ENCODE results near the gene MED13L. TPM values are rescaled to one million over a fixed set of nuclear protein-coding genes. Genes with fewer than 3 reads are reported as not detected.
A peak's percentile ranks its signal among the peaks of the same experiment; 100 is the strongest.

MED13L gene
- total RNA-seq, 4 donors from 2014 or later = 126 to 194 (median 154) TPM

DNA sequence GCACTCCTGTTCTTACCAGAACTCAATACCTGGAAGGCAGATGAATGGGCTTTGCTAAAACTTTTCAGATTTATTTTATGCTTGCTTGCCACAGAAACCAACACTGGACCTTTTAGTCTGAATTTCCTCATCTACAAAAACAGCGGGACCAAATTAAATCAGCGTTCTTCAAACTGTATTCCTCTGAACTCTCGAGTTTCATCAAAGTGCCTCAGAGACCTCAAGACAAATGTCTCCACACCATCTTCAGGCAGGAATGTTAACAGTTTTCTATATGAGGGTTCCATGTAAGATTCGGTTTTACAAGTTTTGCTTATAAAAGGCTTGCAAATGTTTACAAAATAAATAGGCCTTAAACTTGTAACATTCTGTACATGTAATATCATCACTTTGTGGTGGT is 74.6 kb downstream of the MED13L start:
- intact Hi-C loops (cut with DNase I; ENCODE audit: low total_unique reads) = no loop called here
- Histone ChIP-seq H3K27ac (no peak overlapping the region), H3K9me3 (no peaks in the 10 kb centered on the region), H3K4me3 (no peak overlapping the region), H3K36me3 (no peaks in the 10 kb centered on the region), H3K27me3 (no peaks in the 10 kb centered on the region), H3K4me1 (peaks cover 3 to 29% (median 16%) of the 10 kb centered on the region in 4 donors)
- TF ChIP-seq, protein P1, sequence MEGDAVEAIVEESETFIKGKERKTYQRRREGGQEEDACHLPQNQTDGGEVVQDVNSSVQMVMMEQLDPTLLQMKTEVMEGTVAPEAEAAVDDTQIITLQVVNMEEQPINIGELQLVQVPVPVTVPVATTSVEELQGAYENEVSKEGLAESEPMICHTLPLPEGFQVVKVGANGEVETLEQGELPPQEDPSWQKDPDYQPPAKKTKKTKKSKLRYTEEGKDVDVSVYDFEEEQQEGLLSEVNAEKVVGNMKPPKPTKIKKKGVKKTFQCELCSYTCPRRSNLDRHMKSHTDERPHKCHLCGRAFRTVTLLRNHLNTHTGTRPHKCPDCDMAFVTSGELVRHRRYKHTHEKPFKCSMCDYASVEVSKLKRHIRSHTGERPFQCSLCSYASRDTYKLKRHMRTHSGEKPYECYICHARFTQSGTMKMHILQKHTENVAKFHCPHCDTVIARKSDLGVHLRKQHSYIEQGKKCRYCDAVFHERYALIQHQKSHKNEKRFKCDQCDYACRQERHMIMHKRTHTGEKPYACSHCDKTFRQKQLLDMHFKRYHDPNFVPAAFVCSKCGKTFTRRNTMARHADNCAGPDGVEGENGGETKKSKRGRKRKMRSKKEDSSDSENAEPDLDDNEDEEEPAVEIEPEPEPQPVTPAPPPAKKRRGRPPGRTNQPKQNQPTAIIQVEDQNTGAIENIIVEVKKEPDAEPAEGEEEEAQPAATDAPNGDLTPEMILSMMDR (IDR thresholded peaks at IDR 0.05) = peak in 1 of 5 experiments; percentile 12
- no peak for TF ChIP-seq POLR2A (IDR thresholded peaks at IDR 0.05)
- in situ Hi-C loops (cut with MboI; ENCODE audit: low pct_ligation_motif_present in 1 of 4, low pct_unique_long_range_greater_than_20kb in 1 of 4, low sequenced_read_pairs in 3 of 4) = no loop called here
- DNase-seq = no peak
- WGBS, 2 donors (ENCODE audit: low coverage in 1 of 2) = 68 to 74% methylated on average over 4 of the region's 4 CpGs

DNA sequence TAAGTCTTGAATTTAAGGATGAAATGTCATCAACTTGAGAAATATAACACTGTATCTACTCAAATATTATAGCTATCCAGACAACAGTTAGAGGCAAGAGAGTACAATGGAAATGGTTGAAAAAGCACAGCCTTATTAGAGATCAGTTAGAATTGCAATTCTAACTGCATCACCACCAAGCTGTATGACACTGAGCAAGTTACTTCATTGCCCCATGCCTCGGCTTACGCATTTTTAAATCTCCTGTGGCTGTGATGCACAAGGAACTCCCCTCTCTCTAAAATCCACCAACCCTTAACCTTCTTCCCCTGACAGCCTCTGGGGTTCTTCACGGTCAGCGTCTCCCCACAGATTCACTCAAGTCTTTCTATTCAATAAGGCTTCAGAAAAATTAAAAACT is 75.1 kb downstream of the MED13L start:
- Histone ChIP-seq H3K36me3 (no peaks in the 10 kb centered on the region), H3K4me1 (peaks cover 1 to 33% (median 17%) of the 10 kb centered on the region in 4 donors), H3K27me3 (no peaks in the 10 kb centered on the region), H3K9me3 (no peaks in the 10 kb centered on the region), H3K27ac (no peak overlapping the region), H3K4me3 (no peak overlapping the region)
- WGBS, 2 donors (ENCODE audit: low coverage in 1 of 2) = 87% methylated on average over 4 of the region's 4 CpGs; no CpG with 5 or more reads in 1 of the 2 donors
- TF ChIP-seq EP300 (IDR thresholded peaks at IDR 0.05; ENCODE audit: low read depth) (no peak), POLR2A (IDR thresholded peaks at IDR 0.05) (no peak), POLR2AphosphoS5 (IDR thresholded peaks at IDR 0.05) (no peak)
- TF ChIP-seq, protein P1 (IDR thresholded peaks at IDR 0.05) = no peak
- intact Hi-C loops (cut with DNase I; ENCODE audit: low total_unique reads) = no loop called here
- DNase-seq = no peak
- in situ Hi-C loops (cut with MboI; ENCODE audit: low pct_ligation_motif_present in 1 of 4, low pct_unique_long_range_greater_than_20kb in 1 of 4, low sequenced_read_pairs in 3 of 4) = no loop called here

DNA sequence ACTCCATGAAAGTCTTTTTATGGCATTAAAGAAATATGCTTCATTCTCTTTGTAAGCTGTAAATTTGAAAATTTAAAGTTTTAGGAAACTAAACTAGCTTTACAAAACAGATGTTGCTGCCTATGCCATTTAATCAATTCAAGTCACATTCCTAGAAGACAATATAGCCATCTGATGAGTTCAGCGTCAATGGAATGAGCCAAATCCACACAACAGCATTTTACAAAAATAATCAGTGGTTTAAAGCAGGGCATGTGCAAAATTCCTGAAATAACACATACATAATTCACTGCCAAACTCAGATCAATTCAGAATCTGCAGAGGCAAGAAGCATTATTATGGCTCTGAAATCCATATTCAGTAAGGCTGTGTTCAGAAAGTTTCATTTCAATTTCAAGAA is 75.6 kb downstream of the MED13L start:
- H3K4me1 ChIP-seq = peaks cover 3 to 39% (median 20%) of the 10 kb centered on the region in 4 donors
- no peak overlapping the region for H3K27ac ChIP-seq
- H3K36me3 ChIP-seq = no peaks in the 10 kb centered on the region
- intact Hi-C loops (cut with DNase I; ENCODE audit: low total_unique reads) (no loop called here), in situ Hi-C loops (cut with MboI; ENCODE audit: low pct_ligation_motif_present in 1 of 4, low pct_unique_long_range_greater_than_20kb in 1 of 4, low sequenced_read_pairs in 3 of 4) (no loop called here)
- WGBS, 2 donors (ENCODE audit: low coverage in 1 of 2) = 89 to 91% methylated on average over 1 of the region's 1 CpG
- H3K4me3 ChIP-seq = no peak overlapping the region
- H3K9me3 ChIP-seq = no peaks in the 10 kb centered on the region
- no peak for DNase-seq
- H3K27me3 ChIP-seq = no peaks in the 10 kb centered on the region
- no peak for TF ChIP-seq POLR2AphosphoS5 (IDR thresholded peaks at IDR 0.05)
- TF ChIP-seq, protein P1 (IDR thresholded peaks at IDR 0.05) = no peak
- no peak for TF ChIP-seq POLR2A (IDR thresholded peaks at IDR 0.05)
- TF ChIP-seq EP300 (IDR thresholded peaks at IDR 0.05; ENCODE audit: low read depth) = no peak

DNA sequence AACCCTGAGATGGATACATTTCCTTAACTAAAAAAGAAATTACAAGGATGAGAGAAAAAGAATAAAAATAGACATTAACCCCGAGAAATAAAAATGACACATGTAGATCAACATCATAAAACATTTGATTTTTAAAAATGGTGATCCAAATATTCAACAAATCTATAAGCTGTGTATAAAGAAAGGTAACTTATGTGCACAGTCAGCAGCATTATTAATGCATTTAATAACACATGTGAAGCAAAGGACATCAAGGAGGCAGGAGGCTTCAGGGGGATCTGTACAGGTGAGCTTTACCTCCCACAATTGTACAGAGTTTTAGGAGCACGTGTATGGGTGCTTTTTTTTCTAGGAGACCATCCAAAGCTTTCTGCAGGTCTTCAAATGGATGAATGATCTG is 76.1 kb downstream of the MED13L start:
- Histone ChIP-seq H3K27ac (no peak overlapping the region), H3K4me3 (no peak overlapping the region), H3K4me1 (peaks cover 8 to 44% (median 26%) of the 10 kb centered on the region in 4 donors), H3K27me3 (no peaks in the 10 kb centered on the region), H3K9me3 (no peaks in the 10 kb centered on the region), H3K36me3 (no peaks in the 10 kb centered on the region)
- no peak for TF ChIP-seq EP300 (IDR thresholded peaks at IDR 0.05; ENCODE audit: low read depth)
- no peak for TF ChIP-seq POLR2AphosphoS5 (IDR thresholded peaks at IDR 0.05)
- TF ChIP-seq POLR2A (IDR thresholded peaks at IDR 0.05) = no peak
- TF ChIP-seq, protein P1 (IDR thresholded peaks at IDR 0.05) = no peak
- 83 to 100% methylated on average over 1 to 2 of the region's 2 CpGs for WGBS, 2 donors (ENCODE audit: low coverage in 1 of 2)
- in situ Hi-C loops (cut with MboI; ENCODE audit: low pct_ligation_motif_present in 1 of 4, low pct_unique_long_range_greater_than_20kb in 1 of 4, low sequenced_read_pairs in 3 of 4) (no loop called here), intact Hi-C loops (cut with DNase I; ENCODE audit: low total_unique reads) (no loop called here)
- no peak for DNase-seq

All from transverse colon (tissue), 4 donors.